IMR-90 (cell line): ENCODE results near the gene SMIM12.

ENCODE experiments used
- BHLHE40 ChIP-seq: fragments of 150-350 bp; IDR thresholded peaks from 2 replicates; pipeline ENCODE4 v1.6.1; 2016; ENCODE audit warnings: mild to moderate bottlenecking, low read depth, low read length
- CEBPB ChIP-seq: IDR thresholded peaks from 2 replicates; pipeline ENCODE4 v1.6.1; 2012; ENCODE audit warnings: low read depth, low read length, improper control_type of control experiment
- FOS ChIP-seq: fragments of 150-350 bp; IDR thresholded peaks from 2 replicates; pipeline ENCODE4 v1.6.1; 2016; ENCODE audit warnings: low read depth, low read length
- MXI1 ChIP-seq: IDR thresholded peaks from 2 replicates; pipeline ENCODE4 v1.6.1; 2012; ENCODE audit warnings: low read depth, mild to moderate bottlenecking, low read length, moderate library complexity, borderline replicate concordance
- NFE2L2 ChIP-seq: fragments of 150-350 bp; IDR thresholded peaks from 2 replicates; pipeline ENCODE4 v1.6.1; 2016; ENCODE audit warnings: low read depth, mild to moderate bottlenecking, low read length
- POLR2A ChIP-seq: IDR thresholded peaks from 2 replicates; pipeline ENCODE4 v1.6.1; 2012; ENCODE audit warnings: mild to moderate bottlenecking, low read depth, low read length
- RAD21 ChIP-seq: IDR thresholded peaks from 2 replicates; pipeline ENCODE4 v1.6.1; 2012; ENCODE audit warnings: low read length, improper control_type of control experiment
- RCOR1 ChIP-seq: IDR thresholded peaks from 2 replicates; pipeline ENCODE4 v1.6.1; 2012; ENCODE audit warnings: mild to moderate bottlenecking, low read length, improper control_type of control experiment; ENCODE audit not compliant: insufficient replicate concordance
- RFX5 ChIP-seq: IDR thresholded peaks from 2 replicates; pipeline ENCODE4 v1.8.0; 2012; ENCODE audit warnings: low read depth, mild to moderate bottlenecking, low read length, moderate library complexity
- SMC3 ChIP-seq: fragments of 150-350 bp; IDR thresholded peaks from 2 replicates; pipeline ENCODE4 v1.6.1; 2016; ENCODE audit warnings: low read depth, mild to moderate bottlenecking, antibody characterized with exemption, low read length, moderate library complexity
- TF ChIP-seq, protein P1 (sequence below): conservative IDR thresholded peaks from 2 replicates; pipeline ENCODE4 v1.5.1; 2012; ENCODE audit warnings: mild to moderate bottlenecking, low read depth, low read length, improper control_type of control experiment
- TF ChIP-seq, protein P2 (sequence below): fragments of 150-350 bp; IDR thresholded peaks from 2 replicates; pipeline ENCODE4 v1.6.1; 2016; ENCODE audit warnings: low read depth, mild to moderate bottlenecking, low read length, moderate library complexity, borderline replicate concordance
- TF ChIP-seq, protein P3 (sequence below): fragments of 150-350 bp; IDR thresholded peaks from 2 replicates; pipeline ENCODE4 v1.6.1; 2017; ENCODE audit warnings: mild to moderate bottlenecking, antibody characterized with exemption, low read length, low read depth

DNA sequence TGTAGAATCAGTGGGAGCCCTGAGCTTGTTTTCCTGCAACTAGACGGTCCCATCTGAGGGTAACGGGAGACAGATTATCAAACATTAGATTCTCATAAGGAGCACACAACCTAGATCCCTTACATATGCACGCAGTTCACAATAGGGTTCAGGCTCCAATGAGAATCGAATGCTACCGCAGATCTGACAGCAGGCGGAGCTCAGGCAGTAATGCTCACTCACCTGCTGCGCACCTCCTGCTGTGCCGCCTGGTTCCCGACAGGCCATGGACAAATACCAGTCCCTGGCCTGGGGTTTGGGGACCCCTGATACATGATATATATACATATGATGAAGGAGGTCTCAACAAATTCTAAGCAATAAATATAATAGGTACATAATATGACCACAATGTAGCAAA lies 19.7 kb upstream of the SMIM12 start:
- TF ChIP-seq, protein P1, sequence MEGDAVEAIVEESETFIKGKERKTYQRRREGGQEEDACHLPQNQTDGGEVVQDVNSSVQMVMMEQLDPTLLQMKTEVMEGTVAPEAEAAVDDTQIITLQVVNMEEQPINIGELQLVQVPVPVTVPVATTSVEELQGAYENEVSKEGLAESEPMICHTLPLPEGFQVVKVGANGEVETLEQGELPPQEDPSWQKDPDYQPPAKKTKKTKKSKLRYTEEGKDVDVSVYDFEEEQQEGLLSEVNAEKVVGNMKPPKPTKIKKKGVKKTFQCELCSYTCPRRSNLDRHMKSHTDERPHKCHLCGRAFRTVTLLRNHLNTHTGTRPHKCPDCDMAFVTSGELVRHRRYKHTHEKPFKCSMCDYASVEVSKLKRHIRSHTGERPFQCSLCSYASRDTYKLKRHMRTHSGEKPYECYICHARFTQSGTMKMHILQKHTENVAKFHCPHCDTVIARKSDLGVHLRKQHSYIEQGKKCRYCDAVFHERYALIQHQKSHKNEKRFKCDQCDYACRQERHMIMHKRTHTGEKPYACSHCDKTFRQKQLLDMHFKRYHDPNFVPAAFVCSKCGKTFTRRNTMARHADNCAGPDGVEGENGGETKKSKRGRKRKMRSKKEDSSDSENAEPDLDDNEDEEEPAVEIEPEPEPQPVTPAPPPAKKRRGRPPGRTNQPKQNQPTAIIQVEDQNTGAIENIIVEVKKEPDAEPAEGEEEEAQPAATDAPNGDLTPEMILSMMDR = no peak
- TF ChIP-seq, protein P2, sequence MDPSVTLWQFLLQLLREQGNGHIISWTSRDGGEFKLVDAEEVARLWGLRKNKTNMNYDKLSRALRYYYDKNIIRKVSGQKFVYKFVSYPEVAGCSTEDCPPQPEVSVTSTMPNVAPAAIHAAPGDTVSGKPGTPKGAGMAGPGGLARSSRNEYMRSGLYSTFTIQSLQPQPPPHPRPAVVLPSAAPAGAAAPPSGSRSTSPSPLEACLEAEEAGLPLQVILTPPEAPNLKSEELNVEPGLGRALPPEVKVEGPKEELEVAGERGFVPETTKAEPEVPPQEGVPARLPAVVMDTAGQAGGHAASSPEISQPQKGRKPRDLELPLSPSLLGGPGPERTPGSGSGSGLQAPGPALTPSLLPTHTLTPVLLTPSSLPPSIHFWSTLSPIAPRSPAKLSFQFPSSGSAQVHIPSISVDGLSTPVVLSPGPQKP = no peak
- TF ChIP-seq RAD21 = no peak
- TF ChIP-seq MXI1 = no peak
- TF ChIP-seq POLR2A = no peak
- TF ChIP-seq CEBPB = no peak
- TF ChIP-seq, protein P3, sequence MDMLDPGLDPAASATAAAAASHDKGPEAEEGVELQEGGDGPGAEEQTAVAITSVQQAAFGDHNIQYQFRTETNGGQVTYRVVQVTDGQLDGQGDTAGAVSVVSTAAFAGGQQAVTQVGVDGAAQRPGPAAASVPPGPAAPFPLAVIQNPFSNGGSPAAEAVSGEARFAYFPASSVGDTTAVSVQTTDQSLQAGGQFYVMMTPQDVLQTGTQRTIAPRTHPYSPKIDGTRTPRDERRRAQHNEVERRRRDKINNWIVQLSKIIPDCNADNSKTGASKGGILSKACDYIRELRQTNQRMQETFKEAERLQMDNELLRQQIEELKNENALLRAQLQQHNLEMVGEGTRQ = no peak
- no peak for TF ChIP-seq RFX5
- no peak for TF ChIP-seq RCOR1
- no peak for TF ChIP-seq BHLHE40
- TF ChIP-seq FOS = no peak
- no peak for TF ChIP-seq SMC3
- TF ChIP-seq NFE2L2 = no peak
